IPS DF 4.7 (cell line): Measurements from ENCODE around the gene TASP1.
"Not testable (repeated sequence)": the region's sequence is repeated elsewhere in the genome, so short reads cannot be mapped to it uniquely, and the experiment has no call there.

Experiments used
- DNase-seq: peaks from one replicate; pipeline ENCODE4 v3.0.0-alpha.2; 2013; ENCODE audit warnings: low spot score; ENCODE audit errors: extremely low read depth

TASP1 gene

GRCh38 chr20:13648291-13649228 is 9.8 kb upstream of the TASP1 start:
- DNase-seq, result no peak

DNA sequence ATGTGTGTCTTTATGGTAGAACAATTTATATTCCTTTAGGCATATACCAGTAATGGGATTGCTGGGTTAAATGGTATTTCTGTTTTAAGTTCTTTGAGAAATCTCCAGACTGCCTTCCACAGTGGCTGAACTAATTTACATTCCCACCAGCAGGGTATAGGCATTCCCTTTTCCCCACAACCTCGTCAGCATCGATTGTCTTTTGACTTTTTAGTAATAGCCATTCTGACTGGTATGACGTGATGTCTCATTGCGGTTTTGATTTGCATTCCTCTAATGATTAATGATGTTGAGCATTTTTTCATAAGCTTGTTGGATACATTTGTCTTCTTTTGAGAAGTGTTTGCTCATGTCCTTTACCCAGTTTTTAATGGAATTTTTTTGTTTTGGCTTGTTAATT is 5.3 kb upstream of the TASP1 start:
- DNase-seq, result no peak

- DNase-seq, result no peak
Observed at GRCh38 chr20:13639150-13639497, 392 bp upstream of the TASP1 start.

GRCh38 chr20:13638162-13638495 is 603 bp downstream of the TASP1 start:
- no peak for DNase-seq

DNA sequence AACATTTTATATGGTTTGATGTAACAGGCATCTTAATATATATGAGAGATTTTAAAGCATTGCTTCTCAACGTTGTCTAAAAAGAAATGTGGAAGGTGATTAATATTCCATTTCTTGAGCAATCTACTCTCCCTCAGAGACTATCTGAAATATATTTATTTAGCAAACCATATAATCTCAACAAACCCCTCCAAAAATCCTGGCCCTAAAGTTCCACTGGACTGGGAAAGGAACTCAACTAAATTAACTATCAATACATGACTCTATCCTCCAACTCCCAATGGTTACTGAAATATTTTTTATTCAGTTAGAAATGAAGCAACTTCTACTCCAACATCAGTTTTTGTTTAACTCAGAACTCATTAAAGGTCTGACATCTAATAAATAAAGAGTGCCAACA is 6.3 kb downstream of the TASP1 start:
- no peak for DNase-seq

DNA sequence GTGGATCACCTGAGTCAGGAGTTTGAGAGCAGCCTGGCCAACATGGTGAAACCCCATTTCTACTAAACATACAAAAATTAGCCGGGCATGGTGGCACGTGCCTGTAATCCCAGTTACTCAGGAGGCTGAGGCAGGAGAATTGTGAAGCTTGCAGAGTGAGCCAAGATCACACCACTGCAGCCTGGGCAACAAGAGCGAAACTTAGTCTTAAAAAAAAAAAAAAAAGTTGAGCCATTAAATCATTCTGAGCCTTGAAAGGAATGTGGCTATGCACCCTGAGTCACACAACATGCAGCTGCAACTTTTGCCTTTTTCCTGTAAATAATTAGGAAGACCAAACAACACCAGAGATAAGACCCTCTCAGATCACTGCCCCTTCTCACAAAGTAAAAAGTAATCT is 11.2 kb downstream of the TASP1 start:
- DNase-seq, result not testable (repeated sequence)

DNA sequence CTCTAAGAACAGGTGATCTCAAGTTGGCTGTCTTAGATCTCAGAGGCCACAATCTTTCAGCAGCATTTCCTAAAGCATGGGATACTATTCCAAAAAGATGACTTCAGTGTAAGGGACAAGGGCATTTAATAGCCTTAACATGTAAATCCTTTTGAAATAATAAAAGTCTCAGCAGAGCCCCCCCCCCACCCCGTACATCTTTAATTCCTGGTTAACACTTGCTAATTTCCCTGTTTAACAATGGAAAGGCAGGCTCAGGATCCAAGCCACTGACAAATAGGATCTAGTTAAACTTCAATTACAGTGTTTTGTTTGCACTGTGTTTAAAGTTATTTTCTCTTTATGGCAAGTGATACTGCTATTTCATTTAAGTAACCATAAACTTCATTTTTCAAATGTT is 12.0 kb downstream of the TASP1 start:
- no peak for DNase-seq

DNA sequence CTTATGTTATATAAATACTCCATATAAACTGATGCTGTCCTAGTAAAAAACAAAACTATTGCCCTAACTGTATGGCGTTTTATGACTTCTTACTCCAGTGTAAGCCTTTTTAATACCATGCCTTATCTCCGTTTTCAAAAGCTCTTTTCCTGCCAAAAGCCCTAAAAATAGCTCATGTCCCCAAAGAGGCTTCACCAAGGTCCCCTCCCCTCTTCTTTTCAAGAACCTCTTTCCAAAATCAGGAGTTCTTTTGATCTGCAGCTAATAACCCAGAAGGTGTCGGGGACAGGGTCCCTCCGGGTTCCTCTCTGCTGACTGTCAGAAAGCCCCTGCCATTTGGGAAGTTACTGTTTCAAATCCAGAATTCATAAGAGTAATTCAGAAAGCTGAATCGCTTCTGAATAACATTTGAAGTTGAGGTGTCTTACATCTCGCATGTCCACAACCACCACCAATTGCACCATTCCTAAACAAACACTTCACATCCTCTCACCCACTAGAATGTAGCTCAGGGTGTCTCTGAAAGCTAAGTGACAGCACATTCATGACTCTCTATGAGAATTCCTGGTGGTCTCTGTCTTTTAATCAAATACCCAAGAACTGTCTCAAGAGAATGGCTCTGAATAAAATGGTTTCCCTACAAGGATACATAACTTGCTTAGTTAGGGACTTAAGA is 13.3 kb downstream of the TASP1 start:
- DNase-seq, result no peak

- not testable (repeated sequence) for DNase-seq
Observed at GRCh38 chr20:13619415-13619814, 19.3 kb downstream of the TASP1 start.

GRCh38 chr20:13618456-13618855 is 20.3 kb downstream of the TASP1 start:
- not testable (repeated sequence) for DNase-seq

GRCh38 chr20:13617585-13617984 is 21.1 kb downstream of the TASP1 start:
- DNase-seq, result not testable (repeated sequence)

GRCh38 chr20:13616713-13617112 is 22.0 kb downstream of the TASP1 start:
- not testable (repeated sequence) for DNase-seq

DNA sequence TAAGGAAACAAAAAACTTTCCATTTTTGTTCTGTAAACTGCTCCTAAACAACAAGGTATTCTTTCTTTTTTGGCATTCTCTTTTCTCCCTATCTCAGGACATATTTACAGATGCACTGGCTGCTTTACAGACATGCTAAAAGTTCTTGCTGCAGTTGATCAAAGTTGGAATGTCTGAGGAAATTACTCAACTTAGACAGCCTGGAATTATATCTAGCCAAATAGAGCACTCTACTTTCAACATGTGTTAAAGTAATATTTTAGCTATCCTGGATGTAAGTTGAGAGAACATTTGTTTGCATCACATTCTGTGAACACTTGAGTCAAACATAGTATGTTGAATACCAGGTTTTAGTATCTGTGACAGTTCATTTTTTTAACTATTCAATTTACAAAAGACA is 24.8 kb downstream of the TASP1 start:
- no peak for DNase-seq

DNA sequence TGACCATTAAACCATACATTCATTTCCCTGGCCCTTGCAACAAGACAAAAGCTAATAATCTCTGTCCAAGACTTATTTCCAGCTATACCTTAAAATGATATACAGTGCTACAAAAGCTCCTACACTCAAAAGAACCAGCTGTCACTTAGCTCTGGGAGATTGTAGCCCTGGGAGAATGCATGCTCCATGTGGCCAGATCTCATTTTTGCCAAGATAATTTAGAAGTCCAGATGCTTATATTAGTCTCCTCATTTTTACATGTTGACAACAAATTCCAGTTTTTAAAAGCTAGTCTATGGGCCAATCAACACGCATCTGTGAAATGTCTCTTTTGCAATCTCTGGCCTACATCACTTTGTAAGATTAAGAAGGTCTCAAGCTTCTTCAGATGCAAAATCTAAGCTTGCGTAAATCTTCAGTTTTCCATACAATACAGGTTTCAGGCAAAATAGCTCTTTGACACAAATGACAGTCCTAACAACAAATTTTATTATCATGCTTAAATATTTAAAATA is 27.1 kb downstream of the TASP1 start:
- DNase-seq, result no peak

DNA sequence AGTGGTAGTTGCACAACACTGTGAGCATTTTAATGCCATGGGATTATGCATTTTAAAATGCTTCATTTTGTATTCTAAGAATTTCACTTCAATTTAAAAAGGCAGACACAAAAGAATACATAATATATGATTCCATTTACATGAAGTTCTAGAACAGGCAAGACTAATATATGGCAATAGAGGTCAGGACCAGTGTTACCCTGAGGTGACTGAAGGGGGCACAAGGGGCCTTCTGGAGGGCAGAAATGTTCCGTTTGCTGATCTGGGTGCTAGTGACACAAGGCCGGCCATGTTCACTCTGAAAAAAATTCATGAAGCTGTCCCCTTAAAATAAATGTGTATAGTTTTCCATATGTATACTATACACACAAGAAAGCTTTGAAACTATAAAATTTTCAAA is 28.5 kb downstream of the TASP1 start:
- DNase-seq, result no peak

GRCh38 chr20:13608066-13608465 is 30.7 kb downstream of the TASP1 start:
- no peak for DNase-seq

- not testable (repeated sequence) for DNase-seq
Observed at GRCh38 chr20:13593423-13593822, 45.3 kb downstream of the TASP1 start.

DNA sequence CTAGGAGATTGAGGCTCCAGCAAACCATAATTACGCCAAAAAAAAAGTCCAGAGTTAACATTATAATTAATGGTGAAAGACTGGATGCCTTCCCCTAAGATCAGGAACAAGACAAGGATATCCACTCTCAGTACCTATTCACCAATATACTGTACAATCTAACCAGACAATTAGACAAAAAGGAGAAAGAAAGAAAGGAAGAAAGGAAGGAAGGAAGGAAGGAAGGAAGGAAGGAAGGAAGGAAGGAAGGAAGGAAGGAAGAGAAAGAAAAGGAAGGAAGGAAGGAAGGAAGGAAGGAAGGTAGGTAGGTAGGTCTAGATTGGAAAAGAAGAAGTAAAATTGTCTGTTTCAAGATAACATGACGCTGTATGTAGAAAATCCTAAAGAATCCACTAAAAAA is 50.7 kb downstream of the TASP1 start:
- no peak for DNase-seq

- DNase-seq, result no peak
Observed at GRCh38 chr20:13587370-13587769, 51.4 kb downstream of the TASP1 start.

DNA sequence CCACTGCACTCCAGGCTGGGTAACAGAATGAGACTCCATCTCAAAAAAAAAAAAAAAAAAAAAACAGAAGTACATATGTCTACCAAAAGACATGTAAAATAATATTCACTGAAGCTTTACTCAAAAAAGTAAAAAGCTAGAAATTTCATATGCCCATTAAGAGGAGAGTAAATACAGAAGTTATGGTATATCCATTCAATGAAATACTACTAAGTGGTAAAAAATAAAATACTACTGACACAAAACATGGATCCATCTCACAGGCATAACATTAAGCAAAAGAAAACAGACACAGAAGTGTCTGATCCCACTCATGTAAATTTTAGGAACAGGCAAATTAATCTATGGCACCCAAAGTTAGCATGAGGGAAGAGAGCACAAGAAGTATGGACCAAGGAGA is 52.6 kb downstream of the TASP1 start:
- DNase-seq, result no peak

GRCh38 chr20:13581451-13581850 is 57.3 kb downstream of the TASP1 start:
- no peak for DNase-seq

DNA sequence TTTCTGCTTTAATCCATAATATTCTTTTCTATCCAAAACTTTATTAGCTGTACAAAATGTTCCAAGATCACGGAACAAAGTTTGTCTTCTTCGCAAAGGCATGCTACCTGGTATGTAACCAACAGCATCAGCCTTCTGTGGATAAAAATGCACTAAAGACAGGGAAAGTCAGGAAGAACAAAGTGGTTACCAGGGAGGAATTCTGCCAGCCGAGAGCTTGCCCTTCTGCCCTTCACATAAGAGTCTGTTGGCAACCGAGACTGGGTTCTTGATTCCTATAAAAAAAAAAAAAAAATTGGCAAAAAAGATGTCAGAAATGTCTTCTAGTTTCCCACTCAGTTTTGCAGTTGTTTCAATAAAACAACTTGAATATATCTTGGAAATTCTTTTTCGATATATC is 58.0 kb downstream of the TASP1 start:
- DNase-seq, result no peak

GRCh38 chr20:13574071-13574470 is 64.7 kb downstream of the TASP1 start:
- no peak for DNase-seq
